Kidney (tissue), 14 donors: ENCODE measurements around the gene NUSAP1. TPM values are rescaled to one million over a fixed set of nuclear protein-coding genes. Genes with fewer than 3 reads are reported as not detected.

Experiments used
- DNase-seq, 5 donors: peaks; one replicate each; pipeline ENCODE4 v3.0.0-alpha.2; 2013 to 2020
- FAIRE-seq: peaks from 2 replicates; lab custom pipeline; 2012; peaks lifted over from hg19 to GRCh38; lab: Jason Lieb, UNC
- H3K27ac ChIP-seq, 2 donors: one replicate each; pipeline ENCODE4 v1.7.0; 2013; ENCODE audit warnings: low read depth in 2 of 2, low read length in 2 of 2, inconsistent platforms in 1 of 2
- H3K27me3 ChIP-seq: one replicate; pipeline ENCODE4 v1.7.1; 2013; ENCODE audit warnings: low read length, inconsistent platforms; ENCODE audit not compliant: control insufficient read depth, insufficient read depth
- H3K36me3 ChIP-seq, 3 donors: one replicate each; pipeline versions ENCODE4 v1.7.0 to v1.7.1; 2013; ENCODE audit warnings: low read length in 3 of 3, control low read depth in 1 of 3, inconsistent platforms in 1 of 3; ENCODE audit not compliant: insufficient read depth in 3 of 3, control insufficient read depth in 2 of 3
- H3K4me1 ChIP-seq, 3 donors: one replicate each; pipeline versions ENCODE4 v1.7.0 to v1.7.1; 2013; ENCODE audit warnings: low read length in 3 of 3, inconsistent platforms in 1 of 3, low read depth in 1 of 3; ENCODE audit not compliant: control insufficient read depth in 2 of 3, insufficient read depth in 2 of 3
- H3K4me3 ChIP-seq, 3 donors: one replicate each; pipeline versions ENCODE4 v1.7.0 to v1.8.1; 2013; ENCODE audit warnings: low read length in 3 of 3, control low read depth in 1 of 3, inconsistent platforms in 1 of 3
- H3K9ac ChIP-seq, 3 donors: one replicate each; pipeline versions ENCODE4 v1.7.0 to v1.7.1; 2013; ENCODE audit warnings: low read length in 3 of 3, control low read depth in 1 of 3, inconsistent platforms in 1 of 3
- H3K9me3 ChIP-seq, 3 donors: one replicate each; pipeline versions ENCODE4 v1.7.0 to v1.7.1; 2013; ENCODE audit warnings: low read length in 3 of 3, control low read depth in 1 of 3, inconsistent platforms in 1 of 3; ENCODE audit not compliant: control insufficient read depth in 2 of 3, insufficient read depth in 1 of 3
- CTCF ChIP-seq: IDR thresholded peaks from 3 replicates; pipeline ENCODE4 v1.5.1; 2012; ENCODE audit warnings: mild to moderate bottlenecking, moderate library complexity, borderline replicate concordance; ENCODE audit not compliant: insufficient read depth; ENCODE audit errors: extremely low read depth
- intact Hi-C: fragments of 100-400 bp; cut with DNase I; formaldehyde crosslinking; loops from one replicate; pipeline ENCODE4 v1.11.1; 2022
- polyA plus RNA-seq: library from polyadenylated mRNA; stranded (reverse); fragments of 350-450 nt; fragmentation: Illumina TruSeq; extraction: RNeasy Lipid Tissue Mini Kit (QIAGEN cat#74804); gene quantifications from one replicate; pipeline ENCODE4 v1.2.3, GENCODE V29; 2014; ENCODE audit warnings: low read depth, low replicate concordance; ENCODE audit not compliant: insufficient read depth
- total RNA-seq: library from RNA; stranded (reverse); fragmentation: NEBNext Ultra II Directional; extraction: Animal tissue kit (Norgen Biotek cat#: 25700); gene quantifications from one replicate; pipeline ENCODE4 v1.2.1, GENCODE V29; 2021
- donor health status: control.
- donor health status: control.
- donor health status: control.
- donor health status: control.
- donor health status: control.
- donor health status: DM: yes; HTN: yes; CAD: no.
- donor health status: Normal renal cell carcinoma (clear cell type).

Gene NUSAP1
- total and polyA plus RNA-seq, 2 donors from 2014 or later = 2.3 to 6.7 TPM

DNA sequence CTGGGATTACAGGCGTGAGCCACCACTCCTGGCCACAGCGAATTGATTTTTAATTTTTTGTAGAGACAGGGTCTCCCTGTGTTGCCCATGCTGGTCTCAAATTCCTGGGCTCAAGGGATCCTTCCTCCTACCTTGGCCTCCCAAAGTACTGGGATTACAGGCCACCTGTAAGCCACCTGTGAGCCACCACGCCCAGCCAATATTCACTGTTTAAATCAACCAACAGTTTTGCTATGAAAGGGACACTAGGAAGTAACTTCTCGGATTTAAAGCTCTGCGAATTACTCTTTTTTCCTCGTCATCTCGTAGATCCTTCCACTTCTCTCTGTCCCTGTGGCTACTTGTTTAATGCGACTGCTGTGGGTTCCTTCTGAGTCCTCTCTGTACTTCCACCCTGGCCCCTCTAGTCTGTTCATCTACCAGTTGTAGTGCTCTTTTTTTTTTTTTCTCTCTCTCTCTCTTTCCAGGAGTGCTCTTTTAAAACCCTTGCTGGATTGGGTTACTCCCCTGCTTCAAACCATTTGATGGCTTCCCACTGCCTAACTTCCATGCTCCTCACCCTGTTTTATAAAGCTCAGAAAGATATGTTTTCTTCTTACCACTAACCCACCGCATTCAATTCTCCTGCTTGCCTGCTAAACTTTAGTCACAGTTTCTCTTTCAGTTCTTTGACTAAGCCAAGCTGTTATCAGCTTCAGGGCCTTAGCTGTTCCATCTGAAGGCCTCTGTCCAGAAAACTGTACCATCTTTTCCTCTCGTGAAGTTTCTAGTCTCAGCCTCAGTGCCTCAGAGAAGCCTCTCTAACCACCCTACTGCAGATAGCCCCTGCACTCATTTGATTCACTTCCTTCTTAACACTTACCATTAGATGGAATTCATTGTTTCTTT, 96.6 kb downstream of the NUSAP1 start:
- Histone ChIP-seq H3K27ac (no peak overlapping the region), H3K36me3 (no peaks in the 10 kb centered on the region), H3K27me3 (no peaks in the 10 kb centered on the region), H3K4me3 (no peak overlapping the region), H3K9me3 (no peaks in the 10 kb centered on the region), H3K9ac (no peak overlapping the region), H3K4me1 (no peaks in the 10 kb centered on the region)
- no peak for FAIRE-seq
- TF ChIP-seq CTCF = no peak
- intact Hi-C loops = no loop called here
- no peak for DNase-seq

Other genes with a start within 250 kb of the NUSAP1 start
- 27.3 TPM for gene INO80, start 216.6 kb upstream of the NUSAP1 start, total RNA-seq
- 6.0 TPM for gene INO80, start 216.6 kb upstream of the NUSAP1 start, polyA plus RNA-seq
- not detected for gene EXD1, start 102.1 kb upstream of the NUSAP1 start, total RNA-seq
- gene EXD1, start 102.1 kb upstream of the NUSAP1 start, polyA plus RNA-seq = not detected
- gene CHP1, start 101.6 kb upstream of the NUSAP1 start, total RNA-seq = 171 TPM
- 85.5 TPM for gene CHP1, start 101.6 kb upstream of the NUSAP1 start, polyA plus RNA-seq
- 0.94 TPM for gene OIP5, start 290 bp upstream of the NUSAP1 start, total RNA-seq
- not detected for gene OIP5, start 290 bp upstream of the NUSAP1 start, polyA plus RNA-seq
- gene NDUFAF1, start 69.6 kb downstream of the NUSAP1 start, total RNA-seq = 19.4 TPM
- 35.8 TPM for gene NDUFAF1, start 69.6 kb downstream of the NUSAP1 start, polyA plus RNA-seq
- gene RTF1, start 84.2 kb downstream of the NUSAP1 start, total RNA-seq = 29.7 TPM
- gene RTF1, start 84.2 kb downstream of the NUSAP1 start, polyA plus RNA-seq = 14.8 TPM
- gene ITPKA, start 161.0 kb downstream of the NUSAP1 start, total RNA-seq = 0.66 TPM
- not detected for gene ITPKA, start 161.0 kb downstream of the NUSAP1 start, polyA plus RNA-seq
- gene LTK, start 180.9 kb downstream of the NUSAP1 start, total RNA-seq = 0.91 TPM
- 6.7 TPM for gene LTK, start 180.9 kb downstream of the NUSAP1 start, polyA plus RNA-seq
- 35.4 TPM for gene RPAP1, start 211.4 kb downstream of the NUSAP1 start, total RNA-seq
- 8.0 TPM for gene RPAP1, start 211.4 kb downstream of the NUSAP1 start, polyA plus RNA-seq
- 2.5 TPM for gene TYRO3, start 226.3 kb downstream of the NUSAP1 start, total RNA-seq
- 46.5 TPM for gene TYRO3, start 226.3 kb downstream of the NUSAP1 start, polyA plus RNA-seq